A549 treated with Hydrocortisone at 1 μM for 4 hours (cell line): ENCODE data around the gene ECD. TPM values are rescaled to one million over a fixed set of nuclear protein-coding genes. Genes with fewer than 3 reads are reported as not detected.

ENCODE experiments used
- total RNA-seq: library from RNA; stranded (reverse); fragments of 200-300 nt; extraction: Qiagen RNA extraction; gene quantifications from 5 replicates; pipeline ENCODE4 v1.2.3, GENCODE V29; 2022

The ECD gene
- total RNA-seq, result 25.0 to 31.0 TPM (median 26.6 TPM) in 5 replicates

DNA sequence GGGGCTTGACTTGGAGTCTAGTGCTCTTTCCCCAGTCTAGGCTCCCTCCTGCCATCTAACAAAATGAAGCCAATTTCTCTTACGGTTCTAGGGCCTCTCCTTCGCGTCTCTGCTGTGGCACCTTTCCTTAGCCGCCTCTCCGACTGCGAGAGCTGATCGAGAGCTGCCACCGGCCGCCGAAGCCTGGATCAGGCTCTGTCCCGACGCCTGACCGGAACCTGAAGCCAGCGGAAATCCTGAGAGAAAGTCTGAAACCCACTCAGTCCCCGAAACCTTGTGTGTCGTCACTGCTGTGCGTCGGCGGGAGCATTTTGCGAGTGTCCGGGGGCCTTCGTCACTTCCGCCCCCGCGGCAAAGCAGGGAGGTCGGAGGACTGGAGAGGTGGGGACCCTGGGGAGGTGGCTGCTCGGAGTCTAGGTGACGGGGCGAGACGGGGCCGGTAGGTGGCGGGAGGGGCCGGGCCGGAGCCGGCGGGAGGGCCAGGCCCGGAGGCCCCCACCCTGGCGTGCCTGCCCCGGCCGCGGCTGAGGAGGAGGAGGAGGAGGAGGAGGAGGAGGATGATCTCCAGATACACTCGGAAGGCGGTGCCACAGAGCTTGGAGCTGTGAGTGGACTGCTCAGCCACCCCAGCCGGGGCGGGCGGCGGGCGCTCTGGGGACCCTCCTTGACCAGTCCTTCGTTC lies at the start of gene ECD, which contains the start of gene FAM149B1:
Gene ECD, minus strand, starts transcription at position 226 of the 682 bp plus-strand sequence. CDS start 4,071 bp downstream, outside the sequence.
Gene FAM149B1, plus strand, starts transcription at position 337 of the 682 bp plus-strand sequence. Its CDS starts 221 bp downstream, at position 558.

GRCh38 chr10:73110345-73110849 lies 57.4 kb downstream of the ECD start, which contains the start of gene NUDT13:
TSS of gene NUDT13 (plus strand) at chr10:73110455. CDS start at chr10:73114366, 3,911 bp downstream.

DNA sequence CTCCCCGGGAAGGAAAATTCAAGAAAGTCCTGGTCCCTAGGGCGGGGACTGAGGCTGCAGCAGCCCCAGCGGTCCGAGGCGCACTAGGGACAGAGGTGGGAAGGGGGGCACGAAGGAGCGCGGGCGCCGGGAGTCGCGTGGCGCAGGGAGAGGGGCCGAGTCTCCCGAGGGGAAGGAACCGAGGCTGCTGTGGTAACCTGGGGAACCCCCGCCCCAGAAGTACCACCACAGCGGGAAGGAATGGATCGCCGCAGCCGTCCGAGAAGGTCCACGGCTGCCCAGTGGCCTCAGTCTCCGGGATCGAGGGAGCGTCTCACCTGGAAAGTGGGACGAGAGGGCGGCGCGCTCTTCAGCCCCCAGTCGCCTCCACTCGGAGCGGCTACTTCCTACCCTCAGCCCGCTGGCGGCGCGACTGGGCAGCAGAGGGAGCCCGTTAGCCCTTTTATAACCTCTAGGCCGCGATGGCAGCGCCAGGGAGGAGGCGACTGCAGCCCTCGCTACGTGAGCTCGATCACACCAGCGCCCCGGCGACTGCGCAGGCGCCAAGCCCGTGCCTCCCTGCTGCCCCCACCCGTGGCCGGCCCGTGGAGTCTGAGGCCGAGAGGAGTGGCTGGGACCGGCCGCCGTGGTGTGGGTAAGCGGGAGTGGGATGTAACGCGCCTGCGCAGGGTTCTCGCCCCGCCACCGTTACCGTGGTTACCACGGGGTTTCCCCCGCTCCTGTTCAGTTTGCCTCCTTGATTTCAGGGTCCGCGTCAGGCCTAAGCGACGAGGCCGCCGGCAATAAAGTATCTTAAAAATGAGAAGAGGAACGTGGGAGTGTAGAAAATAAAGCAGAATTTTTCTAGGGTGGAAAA lies 71.1 kb downstream of the ECD start, which contains the start of gene P4HA1:
Gene P4HA1, minus strand, starts transcription at position 418 of the 856 bp plus-strand sequence. CDS start 21,983 bp downstream, outside the sequence.

Other genes with a start within 250 kb of the ECD start
- gene PLA2G12B, start 213.2 kb downstream of the ECD start, total RNA-seq, result not detected in 5 replicates
- 18.2 to 32.1 TPM (median 22.0 TPM) in 5 replicates for gene P4HA1, start 71.1 kb downstream of the ECD start, total RNA-seq
- gene NUDT13, start 57.6 kb downstream of the ECD start, total RNA-seq, result 2.6 to 3.9 TPM (median 3.4 TPM) in 5 replicates
- gene FAM149B1, start 111 bp upstream of the ECD start, total RNA-seq, result 7.0 to 9.2 TPM (median 7.5 TPM) in 5 replicates
- 49.0 to 53.3 TPM (median 50.4 TPM) in 5 replicates for gene DNAJC9, start 79.2 kb upstream of the ECD start, total RNA-seq
- 120 to 198 TPM (median 179 TPM) in 5 replicates for gene MRPS16, start 84.6 kb upstream of the ECD start, total RNA-seq
- 0.10 to 0.18 TPM (median 0.12 TPM) in 5 replicates for gene CFAP70, start 190.9 kb upstream of the ECD start, total RNA-seq
- 113 to 130 TPM (median 115 TPM) in 5 replicates for gene ANXA7, start 246.1 kb upstream of the ECD start, total RNA-seq